GM19455 (cell line): ENCODE measurements around the gene FXR1.
"Not testable (repeated sequence)": the region's sequence is repeated elsewhere in the genome, so short reads cannot be mapped to it uniquely, and the experiment has no call there.

Source experiments
- ATAC-seq: cut with Tn5 transposase; IDR thresholded peaks from one replicate; pipeline ENCODE4 v1.9.1; 2021; ENCODE audit not compliant: unreplicated experiment

Gene FXR1

DNA sequence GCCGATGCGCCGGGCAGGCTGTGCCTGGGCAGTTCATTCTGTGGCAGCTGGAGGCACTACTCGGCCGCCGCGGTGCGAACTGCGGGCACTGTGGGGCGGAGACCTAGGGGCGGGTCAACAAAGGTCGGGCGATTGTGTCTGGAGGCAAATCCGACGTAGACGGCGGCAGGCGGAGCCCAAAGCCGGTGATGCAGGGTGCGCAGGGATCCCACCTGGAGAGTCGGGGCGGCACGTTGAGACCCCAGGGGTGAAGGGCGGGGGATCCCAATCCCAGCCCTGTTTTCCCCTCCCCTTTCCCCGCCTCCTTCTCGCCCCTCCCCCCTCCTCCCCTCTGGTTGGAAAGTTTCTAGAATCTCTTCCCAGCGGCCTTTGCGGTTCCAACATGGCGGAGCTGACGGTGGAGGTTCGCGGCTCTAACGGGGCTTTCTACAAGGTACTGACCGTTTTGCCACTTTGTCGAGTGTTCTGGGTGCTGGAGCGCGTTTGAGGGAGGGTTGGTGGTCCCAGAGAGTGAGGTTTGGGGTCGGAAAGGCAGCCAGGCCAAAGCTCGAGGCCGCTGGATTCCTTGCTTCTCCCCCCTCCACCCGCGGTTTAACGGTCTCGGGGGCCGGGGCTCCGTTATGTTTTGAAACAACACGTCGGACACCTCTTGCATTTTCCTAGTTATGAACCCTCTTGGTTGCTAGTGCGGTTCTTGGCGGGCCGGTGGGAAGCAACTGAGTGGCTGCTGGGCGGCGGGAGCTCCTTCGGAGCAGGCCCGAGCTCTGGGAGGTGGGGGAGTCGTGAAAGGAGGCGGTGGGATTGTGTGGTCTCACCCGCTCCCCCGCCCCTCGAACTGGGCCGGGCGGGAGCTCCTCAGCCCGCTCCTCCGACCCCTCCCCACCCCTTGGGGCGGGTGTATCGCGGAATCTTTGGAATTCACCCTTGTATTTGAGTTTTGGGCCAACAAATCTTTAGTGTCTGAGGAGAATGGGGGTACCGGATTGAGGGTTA, at the start of gene FXR1:
FXR1 (plus strand) TSS at position 367 of the 993 bp plus-strand sequence; CDS start at position 383, 16 bp downstream.
- ATAC-seq = peak; percentile 99

GRCh38 chr3:180870008-180870699, 42.3 kb upstream of the FXR1 start:
- ATAC-seq = no peak

DNA sequence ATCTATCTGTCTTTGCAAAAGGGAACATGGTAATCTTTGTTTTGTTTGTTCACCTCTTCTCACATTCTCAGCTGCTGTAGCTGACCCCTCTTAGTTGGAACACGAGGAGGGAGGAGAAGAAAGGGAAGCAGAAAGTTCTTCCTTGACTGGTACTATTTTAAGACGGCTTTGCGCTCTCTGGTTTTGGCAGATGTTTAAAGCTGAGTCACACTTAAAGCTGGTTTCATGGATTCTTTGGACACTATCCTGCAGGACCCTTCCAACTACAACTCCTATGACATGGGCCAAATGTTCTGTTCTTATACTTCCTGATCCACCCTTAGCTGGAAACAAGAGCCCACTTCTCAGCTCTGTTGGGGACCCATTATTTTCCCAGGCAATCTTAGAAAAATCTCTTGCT, 40.6 kb upstream of the FXR1 start:
- no peak for ATAC-seq

DNA sequence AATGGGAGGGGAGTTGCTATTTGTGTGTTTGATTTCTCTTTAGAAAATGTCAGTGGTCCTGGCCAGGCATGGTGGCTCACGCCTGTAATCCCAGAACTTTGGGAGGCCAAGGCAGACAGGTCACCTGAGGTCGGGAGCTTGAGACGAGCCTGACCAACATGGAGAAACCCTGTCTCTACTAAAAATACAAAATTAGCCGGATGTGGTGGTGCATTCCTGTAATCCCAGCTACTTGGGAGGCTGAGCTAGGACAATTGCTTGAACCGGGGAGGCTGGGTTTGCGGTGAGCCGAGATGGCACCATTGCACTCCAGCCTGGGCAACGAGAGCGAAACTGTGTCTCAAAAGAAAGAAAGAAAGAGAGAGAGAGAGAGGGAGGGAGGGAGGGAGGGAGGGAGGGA, 40.0 kb upstream of the FXR1 start:
- not testable (repeated sequence) for ATAC-seq

GRCh38 chr3:180875124-180875698, 37.3 kb upstream of the FXR1 start:
- ATAC-seq = no peak

- no peak for ATAC-seq
These were observed 31.2 kb upstream of the FXR1 start for GRCh38 chr3:180881065-180881801.

GRCh38 chr3:180882115-180882514, 30.4 kb upstream of the FXR1 start:
- ATAC-seq = no peak

DNA sequence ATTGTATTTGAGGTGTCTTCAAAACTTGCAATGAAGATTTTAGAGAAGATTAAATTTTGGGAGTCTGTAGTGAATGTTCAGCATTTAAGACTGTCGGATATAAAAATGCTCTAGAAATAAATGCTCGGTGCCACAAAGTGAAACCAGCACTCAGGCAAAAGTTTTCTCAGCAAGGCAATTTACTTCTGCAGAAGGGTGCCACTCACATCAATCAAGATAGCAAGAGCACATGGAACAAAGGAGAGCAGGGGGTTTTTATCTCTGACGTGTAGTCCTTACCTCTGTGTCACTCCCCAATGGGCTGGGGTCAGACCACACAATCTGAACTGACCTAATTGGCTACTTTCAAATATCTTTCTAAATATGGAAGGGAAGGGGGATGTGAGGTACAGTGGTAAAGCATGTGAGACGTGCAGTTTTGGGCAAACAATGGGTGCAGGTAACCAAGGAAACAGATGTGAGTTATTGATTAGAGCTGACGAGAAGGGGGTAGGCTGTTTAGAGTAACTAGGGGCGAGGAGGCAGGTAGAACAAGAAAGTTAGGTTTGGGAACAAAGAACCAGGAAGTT, 23.4 kb upstream of the FXR1 start:
- ATAC-seq = no peak

- no peak for ATAC-seq
These were observed 13.9 kb upstream of the FXR1 start for GRCh38 chr3:180898572-180898971.

GRCh38 chr3:180909369-180910127, 2.9 kb upstream of the FXR1 start:
- ATAC-seq = no peak

GRCh38 chr3:180910823-180911222, 1.6 kb upstream of the FXR1 start:
- no peak for ATAC-seq

GRCh38 chr3:180911876-180912303, 580 bp upstream of the FXR1 start:
- ATAC-seq = peak; percentile 20

GRCh38 chr3:180913581-180914404, 1.3 kb downstream of the FXR1 start:
- no peak for ATAC-seq

DNA sequence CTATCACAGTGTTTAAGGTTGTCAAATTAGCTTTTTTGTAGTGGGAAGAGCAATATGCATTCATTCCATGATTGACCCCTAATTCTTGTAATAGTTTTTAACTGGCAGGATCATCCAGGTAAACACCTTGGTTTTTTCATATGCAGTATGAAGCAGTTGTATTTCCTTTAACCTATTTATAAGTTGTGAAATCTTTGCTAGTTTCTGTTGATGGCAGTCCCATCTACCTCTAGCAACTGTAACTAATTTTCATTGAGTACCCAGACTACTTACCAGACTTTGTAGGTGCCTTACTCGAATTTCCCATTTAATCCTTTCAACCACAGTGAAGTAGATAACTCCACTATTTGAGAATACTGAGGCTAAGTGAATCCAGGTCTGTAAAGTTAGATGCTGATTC, 6.1 kb downstream of the FXR1 start:
- no peak for ATAC-seq

DNA sequence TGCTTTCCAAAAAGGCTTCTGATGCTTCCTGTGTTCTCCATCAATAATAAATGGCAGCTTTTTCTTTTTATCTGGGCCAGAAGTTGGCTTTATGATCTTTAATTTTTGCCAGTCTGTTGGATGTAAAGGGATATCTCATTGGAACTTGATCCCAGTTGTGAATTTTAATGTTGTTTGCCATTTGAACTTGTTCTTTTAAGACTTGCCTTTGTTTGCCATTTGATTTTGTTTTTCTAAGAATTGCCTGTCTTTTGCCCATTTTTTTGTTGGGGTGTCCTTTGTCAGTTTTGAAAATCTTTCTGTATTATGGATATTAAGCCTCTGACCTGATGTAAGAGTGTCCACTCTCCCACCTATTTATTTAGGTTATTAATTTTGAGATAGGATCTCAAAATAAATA, 9.8 kb downstream of the FXR1 start:
- no peak for ATAC-seq

DNA sequence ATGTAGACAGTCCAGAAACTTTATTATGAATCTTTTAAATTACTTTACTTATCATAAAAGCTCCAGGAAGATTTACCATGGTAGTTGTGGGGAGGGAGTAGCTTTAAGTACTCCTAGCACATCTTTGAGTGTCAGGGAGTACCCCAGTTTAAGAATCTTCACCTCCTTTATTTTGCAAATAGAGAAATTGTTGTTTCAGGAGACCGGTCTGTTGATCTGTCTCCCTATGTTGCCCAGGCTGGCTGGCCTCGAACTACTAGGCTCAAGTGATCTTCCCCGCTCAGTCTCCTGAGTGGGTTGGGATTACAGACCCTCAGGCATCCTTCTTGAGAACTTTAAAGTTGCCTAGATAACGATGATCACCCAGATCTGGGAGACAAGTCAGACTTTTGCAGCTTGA, 11.1 kb downstream of the FXR1 start:
- no peak for ATAC-seq

DNA sequence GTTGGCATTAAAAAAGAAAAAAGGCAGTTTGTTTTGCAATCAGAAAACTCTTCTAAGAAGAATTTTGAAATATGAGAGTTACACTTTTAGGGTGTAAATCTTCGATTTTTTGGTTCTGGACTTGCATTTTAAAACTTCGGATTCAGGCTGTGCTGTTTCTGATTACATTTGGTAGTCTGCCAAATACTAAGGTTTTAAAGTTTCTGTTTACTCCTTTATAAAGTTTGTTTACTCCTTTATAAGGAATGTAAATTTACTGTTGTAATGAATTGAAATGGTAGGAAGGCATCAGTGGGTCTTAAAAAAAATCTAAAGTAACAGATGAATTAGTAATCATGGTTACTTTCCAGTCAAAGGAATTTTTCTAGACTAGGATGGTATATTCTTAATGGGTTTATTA, 14.1 kb downstream of the FXR1 start:
- no peak for ATAC-seq

GRCh38 chr3:180929376-180929775, 16.9 kb downstream of the FXR1 start:
- no peak for ATAC-seq

GRCh38 chr3:180930526-180930925, 18.1 kb downstream of the FXR1 start:
- no peak for ATAC-seq
